K562 (cell line): ENCODE results near the gene RREB1.

ENCODE experiments used
- FOXJ3 ChIP-seq: sonication (generic); formaldehyde crosslinking; IDR thresholded peaks from 2 replicates; pipeline ENCODE4 v1.4.0; 2020; ENCODE audit warnings: mild to moderate bottlenecking, missing genetic modification reagents
- KLF16 ChIP-seq: IDR thresholded peaks from 2 replicates; pipeline ENCODE4 v1.6.1; 2016; ENCODE audit warnings: antibody characterized with exemption
- MYC ChIP-seq, 2 experiments: fragments of 250-450 bp in 1 of 2; sonication (Bioruptor Pico) in 1 of 2; IDR thresholded peaks; 2 replicates each; pipeline versions ENCODE4 v1.5.1 to v1.6.1; 2012 to 2021; ENCODE audit warnings: low read depth in 2 of 2, borderline replicate concordance in 1 of 2, improper control_type of control experiment in 1 of 2, low read length in 1 of 2, mild to moderate bottlenecking in 1 of 2, moderate library complexity in 1 of 2
- NFIC ChIP-seq: fragments of 450-650 bp; IDR thresholded peaks from 2 replicates; pipeline ENCODE4 v1.6.1; 2017; ENCODE audit warnings: mild to moderate bottlenecking, inconsistent platforms
- NFYB ChIP-seq: IDR thresholded peaks from 2 replicates; pipeline ENCODE4 v1.6.1; 2011; ENCODE audit warnings: mild to moderate bottlenecking, moderate library complexity; ENCODE audit not compliant: insufficient read length; ENCODE audit errors: extremely low read depth
- SIN3A ChIP-seq, 2 experiments: fragments of 150-350 bp in 1 of 2; IDR thresholded peaks; 2 replicates each; pipeline ENCODE4 v1.6.1; 2011 to 2016; ENCODE audit warnings: borderline replicate concordance in 2 of 2, low read depth in 2 of 2, low read length in 2 of 2, mild to moderate bottlenecking in 2 of 2, moderate library complexity in 2 of 2; ENCODE audit not compliant: control insufficient read depth in 1 of 2
- YY1 ChIP-seq, 3 experiments: IDR thresholded peaks; 2 replicates each; pipeline ENCODE4 v1.6.1; 2011; ENCODE audit warnings: low read length in 2 of 3, mild to moderate bottlenecking in 2 of 3, moderate library complexity in 2 of 3, borderline replicate concordance in 1 of 3, control low read depth in 1 of 3, low read depth in 1 of 3; ENCODE audit not compliant: insufficient read depth in 3 of 3, insufficient replicate concordance in 2 of 3, control insufficient read depth in 1 of 3, insufficient read length in 1 of 3; ENCODE audit errors: extremely low read depth in 1 of 3
- ZNF24 ChIP-seq: fragments of 450-650 bp; IDR thresholded peaks from 2 replicates; pipeline ENCODE4 v1.6.1; 2016
- ZNF644 ChIP-seq: fragments of 200-800 bp; sonication (Bioruptor generic); IDR thresholded peaks from 2 replicates; pipeline ENCODE4 v1.6.1; 2016; ENCODE audit warnings: low read depth, missing genetic modification characterization, missing compliant biosample characterization
- ZZZ3 ChIP-seq: fragments of 450-650 bp; IDR thresholded peaks from 2 replicates; pipeline ENCODE4 v1.6.1; 2016; ENCODE audit warnings: antibody characterized with exemption, mild to moderate bottlenecking, moderate library complexity
- TF ChIP-seq, protein P1 (sequence below): fragments of 250-450 bp; sonication (Bioruptor Pico); IDR thresholded peaks from 2 replicates; pipeline ENCODE4 v1.4.0; 2020; ENCODE audit warnings: borderline replicate concordance

DNA sequence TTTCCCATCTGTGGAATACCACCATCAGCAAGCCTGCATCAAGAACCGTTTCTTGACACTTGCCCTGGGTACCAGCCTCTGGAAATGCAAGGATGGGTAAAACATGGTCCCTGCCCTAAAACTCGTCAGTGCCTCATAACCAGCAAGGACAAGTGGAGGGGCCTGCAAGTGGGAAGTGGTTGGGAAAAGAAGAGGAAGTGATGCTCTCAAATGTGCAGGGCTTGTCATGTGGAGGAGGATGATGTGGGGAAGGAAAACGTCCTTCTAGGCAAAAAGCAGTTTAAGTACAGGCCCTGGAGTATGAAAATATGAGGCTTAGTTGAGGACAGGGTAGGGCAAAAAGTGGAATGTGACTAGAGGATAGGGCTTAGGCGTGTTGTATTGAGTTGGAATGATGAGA is 19.0 kb downstream of the RREB1 start:
- TF ChIP-seq NFYB, result no peak
- TF ChIP-seq SIN3A (IDR thresholded peaks at IDR 0.05; ENCODE audit: borderline replicate concordance in 2 of 2, control insufficient read depth in 1 of 2, low read depth in 2 of 2, low read length in 2 of 2), result no peak
- no peak for TF ChIP-seq YY1 (IDR thresholded peaks at IDR 0.05; ENCODE audit: borderline replicate concordance in 1 of 3, control insufficient read depth in 1 of 3, extremely low read depth in 1 of 3, insufficient read depth in 3 of 3, insufficient read length in 1 of 3, insufficient replicate concordance in 2 of 3, low read depth in 1 of 3, low read length in 2 of 3)
- no peak for TF ChIP-seq FOXJ3 (CRISPR knock-in tag)
- TF ChIP-seq NFIC, result no peak
- no peak for TF ChIP-seq ZNF24
- no peak for TF ChIP-seq KLF16
- TF ChIP-seq, protein P1, sequence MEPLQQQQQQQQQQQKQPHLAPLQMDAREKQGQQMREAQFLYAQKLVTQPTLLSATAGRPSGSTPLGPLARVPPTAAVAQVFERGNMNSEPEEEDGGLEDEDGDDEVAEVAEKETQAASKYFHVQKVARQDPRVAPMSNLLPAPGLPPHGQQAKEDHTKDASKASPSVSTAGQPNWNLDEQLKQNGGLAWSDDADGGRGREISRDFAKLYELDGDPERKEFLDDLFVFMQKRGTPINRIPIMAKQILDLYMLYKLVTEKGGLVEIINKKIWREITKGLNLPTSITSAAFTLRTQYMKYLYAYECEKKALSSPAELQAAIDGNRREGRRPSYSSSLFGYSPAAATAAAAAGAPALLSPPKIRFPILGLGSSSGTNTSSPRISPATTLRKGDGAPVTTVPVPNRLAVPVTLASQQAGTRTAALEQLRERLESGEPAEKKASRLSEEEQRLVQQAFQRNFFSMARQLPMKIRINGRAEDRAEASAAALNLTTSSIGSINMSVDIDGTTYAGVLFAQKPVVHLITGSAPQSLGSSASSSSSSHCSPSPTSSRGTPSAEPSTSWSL (CRISPR knock-in tag), result no peak
- TF ChIP-seq ZNF644 (tag), result no peak
- TF ChIP-seq MYC (IDR thresholded peaks at IDR 0.05; ENCODE audit: low read depth, low read length), result no peak
- TF ChIP-seq MYC (CRISPR knock-in tag; IDR thresholded peaks at IDR 0.05; ENCODE audit: borderline replicate concordance, low read depth), result no peak
- TF ChIP-seq ZZZ3, result no peak
